ENCODE measurements around the gene CLEC5A. TPM values are rescaled to one million over a fixed set of nuclear protein-coding genes. Genes with fewer than 3 reads are reported as not detected.

CLEC5A gene
- total RNA-seq (not detected in 2 replicates), polyA plus RNA-seq (not detected in 2 replicates)

DNA sequence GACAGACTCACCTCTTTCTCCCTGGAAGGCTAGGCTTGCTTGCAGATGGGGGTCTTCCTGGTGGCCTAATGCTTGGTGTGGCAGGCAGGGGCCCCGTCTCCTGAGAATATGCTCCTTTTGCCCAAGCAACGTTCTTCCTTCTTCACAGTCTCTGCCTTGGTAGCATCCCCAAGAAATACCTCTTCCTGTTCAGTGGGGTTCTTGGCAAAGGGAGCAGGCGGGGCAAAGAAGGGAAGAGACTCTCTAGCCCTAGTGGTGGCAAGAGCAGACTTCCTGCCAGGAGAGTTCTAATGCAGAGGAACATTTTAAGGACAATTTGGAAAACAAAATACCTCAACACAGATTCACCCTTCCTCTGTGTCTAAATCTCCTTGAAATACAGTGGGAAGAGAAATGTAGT, at the start of gene CLEC5A:
TSS of gene CLEC5A (minus strand) at position 179 of the 400 bp plus-strand sequence. CDS start 682 bp downstream, outside the sequence.
- DNase-seq (ENCODE audit: low read depth in 1 of 2, low spot score in 1 of 2) = no peak
- no peaks in the 10 kb centered on the region for H3K4me1 ChIP-seq (ENCODE audit: low read depth)
- no peak within 1 kb of the TSS for H3K27ac ChIP-seq
- H3K27me3 ChIP-seq = no peaks in the 10 kb centered on the region
- no peaks in the 10 kb centered on the region for H3K9me3 ChIP-seq (ENCODE audit: low read depth)
- TF ChIP-seq, protein P1, sequence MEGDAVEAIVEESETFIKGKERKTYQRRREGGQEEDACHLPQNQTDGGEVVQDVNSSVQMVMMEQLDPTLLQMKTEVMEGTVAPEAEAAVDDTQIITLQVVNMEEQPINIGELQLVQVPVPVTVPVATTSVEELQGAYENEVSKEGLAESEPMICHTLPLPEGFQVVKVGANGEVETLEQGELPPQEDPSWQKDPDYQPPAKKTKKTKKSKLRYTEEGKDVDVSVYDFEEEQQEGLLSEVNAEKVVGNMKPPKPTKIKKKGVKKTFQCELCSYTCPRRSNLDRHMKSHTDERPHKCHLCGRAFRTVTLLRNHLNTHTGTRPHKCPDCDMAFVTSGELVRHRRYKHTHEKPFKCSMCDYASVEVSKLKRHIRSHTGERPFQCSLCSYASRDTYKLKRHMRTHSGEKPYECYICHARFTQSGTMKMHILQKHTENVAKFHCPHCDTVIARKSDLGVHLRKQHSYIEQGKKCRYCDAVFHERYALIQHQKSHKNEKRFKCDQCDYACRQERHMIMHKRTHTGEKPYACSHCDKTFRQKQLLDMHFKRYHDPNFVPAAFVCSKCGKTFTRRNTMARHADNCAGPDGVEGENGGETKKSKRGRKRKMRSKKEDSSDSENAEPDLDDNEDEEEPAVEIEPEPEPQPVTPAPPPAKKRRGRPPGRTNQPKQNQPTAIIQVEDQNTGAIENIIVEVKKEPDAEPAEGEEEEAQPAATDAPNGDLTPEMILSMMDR (IDR thresholded peaks at IDR 0.05; ENCODE audit: low read depth, low read length) = no peak
- H3K4me3 ChIP-seq = no peak within 1 kb of the TSS
- no peaks in the 10 kb centered on the region for H3K36me3 ChIP-seq

DNA sequence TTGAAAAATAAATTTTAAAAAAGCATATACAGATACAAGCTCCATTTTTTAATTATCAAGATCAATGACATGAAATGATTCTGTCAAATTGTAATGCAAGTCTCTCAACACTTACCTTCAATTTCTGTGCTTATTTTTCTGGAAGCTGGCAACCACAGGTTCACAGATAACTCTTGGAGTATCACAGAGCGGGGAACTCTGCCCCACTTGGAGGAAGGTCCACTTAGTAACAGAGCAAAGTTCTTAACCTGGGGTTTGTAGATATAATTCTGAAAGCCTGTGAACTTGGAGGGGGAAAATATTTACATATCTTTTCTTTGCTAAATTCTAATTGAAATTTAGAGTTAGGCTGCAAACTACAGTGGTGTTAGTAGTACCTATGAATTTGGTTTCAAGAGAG, 46.6 kb upstream of the CLEC5A start:
- H3K27ac ChIP-seq = no peak overlapping the region
- no peak overlapping the region for H3K4me3 ChIP-seq
- H3K36me3 ChIP-seq = no peaks in the 10 kb centered on the region
- H3K4me1 ChIP-seq (ENCODE audit: low read depth) = no peaks in the 10 kb centered on the region
- no peaks in the 10 kb centered on the region for H3K9me3 ChIP-seq (ENCODE audit: low read depth)
- no peaks in the 10 kb centered on the region for H3K27me3 ChIP-seq
- no peak for DNase-seq (ENCODE audit: low read depth in 1 of 2, low spot score in 1 of 2)
- TF ChIP-seq, protein P1 (IDR thresholded peaks at IDR 0.05; ENCODE audit: low read depth, low read length) = no peak

DNA sequence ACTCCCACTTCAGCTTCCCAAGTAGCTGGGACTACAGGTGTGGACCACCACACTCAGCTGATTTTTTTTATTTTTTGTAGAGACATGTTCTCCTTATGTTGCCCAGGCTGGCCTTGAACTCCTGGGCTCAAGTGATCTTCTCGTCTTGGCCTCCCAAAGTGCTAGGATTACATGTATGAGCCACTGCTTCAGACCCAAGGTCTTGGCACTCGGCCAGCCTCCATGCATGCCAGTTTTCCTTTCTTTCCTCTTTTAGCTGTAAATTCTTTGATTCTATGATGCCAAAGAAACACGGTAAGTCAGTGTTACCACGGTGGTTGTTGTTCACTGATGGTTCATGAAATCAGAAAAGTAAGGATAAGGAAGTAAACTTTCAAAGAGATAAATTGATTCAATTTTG, 45.9 kb upstream of the CLEC5A start:
- no peaks in the 10 kb centered on the region for H3K36me3 ChIP-seq
- no peak for DNase-seq (ENCODE audit: low read depth in 1 of 2, low spot score in 1 of 2)
- TF ChIP-seq, protein P1 (IDR thresholded peaks at IDR 0.05; ENCODE audit: low read depth, low read length) = no peak
- no peaks in the 10 kb centered on the region for H3K27me3 ChIP-seq
- H3K4me3 ChIP-seq = no peak overlapping the region
- H3K4me1 ChIP-seq (ENCODE audit: low read depth) = no peaks in the 10 kb centered on the region
- no peak overlapping the region for H3K27ac ChIP-seq
- H3K9me3 ChIP-seq (ENCODE audit: low read depth) = no peaks in the 10 kb centered on the region

DNA sequence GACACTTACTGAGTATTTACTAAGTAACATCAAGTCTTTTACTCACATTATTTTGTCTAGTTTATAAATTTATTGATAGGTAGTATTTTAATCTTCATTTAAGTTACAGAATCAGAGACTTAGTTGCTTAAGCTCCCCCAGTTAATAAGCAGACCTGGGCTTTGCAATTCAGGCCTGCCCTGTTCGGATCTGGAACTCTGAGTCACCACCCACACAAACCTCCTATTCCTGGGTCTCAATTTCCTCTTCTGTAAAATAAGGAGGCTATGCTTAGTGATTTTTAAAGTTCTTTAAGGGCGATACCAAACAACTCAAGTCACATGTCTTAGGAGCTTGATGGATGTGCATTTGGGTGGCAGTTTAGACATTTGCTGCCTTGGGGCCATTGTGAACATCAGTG, 45.4 kb upstream of the CLEC5A start:
- no peaks in the 10 kb centered on the region for H3K4me1 ChIP-seq (ENCODE audit: low read depth)
- no peak overlapping the region for H3K27ac ChIP-seq
- H3K36me3 ChIP-seq = no peaks in the 10 kb centered on the region
- no peaks in the 10 kb centered on the region for H3K27me3 ChIP-seq
- no peak overlapping the region for H3K4me3 ChIP-seq
- TF ChIP-seq, protein P1 (IDR thresholded peaks at IDR 0.05; ENCODE audit: low read depth, low read length) = no peak
- no peak for DNase-seq (ENCODE audit: low read depth in 1 of 2, low spot score in 1 of 2)
- no peaks in the 10 kb centered on the region for H3K9me3 ChIP-seq (ENCODE audit: low read depth)

DNA sequence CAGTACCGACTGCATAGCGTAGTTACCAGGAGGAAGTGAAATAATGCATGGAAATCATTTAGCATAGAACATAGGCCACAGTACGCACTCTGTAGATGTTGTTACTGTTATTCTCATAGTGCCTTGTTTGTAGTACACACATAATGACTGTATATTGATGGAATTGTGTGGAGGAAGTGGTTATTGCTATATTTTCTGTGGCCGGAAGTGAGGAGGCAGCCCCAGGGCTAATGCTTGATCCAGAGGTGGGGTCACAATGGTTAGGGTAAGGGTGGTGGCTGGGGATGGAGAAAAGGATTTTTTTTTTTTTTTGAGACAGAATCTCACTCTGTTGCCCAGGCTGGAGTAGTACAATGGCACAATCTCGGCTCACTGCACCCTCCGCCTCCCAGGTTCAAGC, 44.4 kb upstream of the CLEC5A start:
- no peaks in the 10 kb centered on the region for H3K9me3 ChIP-seq (ENCODE audit: low read depth)

More for the DNA sequence above, 44.4 kb upstream of the CLEC5A start:
- Histone ChIP-seq H3K4me1 (ENCODE audit: low read depth) (no peaks in the 10 kb centered on the region), H3K36me3 (no peaks in the 10 kb centered on the region), H3K27ac (no peak overlapping the region), H3K4me3 (no peak overlapping the region), H3K27me3 (no peaks in the 10 kb centered on the region)
- TF ChIP-seq, protein P1 (IDR thresholded peaks at IDR 0.05; ENCODE audit: low read depth, low read length) = no peak
- no peak for DNase-seq (ENCODE audit: low read depth in 1 of 2, low spot score in 1 of 2)
